Testis (tissue), 3 donors: ENCODE data around the gene ZFYVE28. TPM values are rescaled to one million over a fixed set of nuclear protein-coding genes. Genes with fewer than 3 reads are reported as not detected.
A peak's percentile ranks its signal among the peaks of the same experiment; 100 is the strongest.

ENCODE experiments used
- DNase-seq: peaks from one replicate; pipeline ENCODE4 v3.0.0-alpha.2; 2019
- H3K27ac ChIP-seq, 2 donors: fragments of 200-600 bp; sonication (generic); one replicate each; pipeline ENCODE4 v1.5.1; 2019
- H3K27me3 ChIP-seq: fragments of 200-600 bp; sonication (generic); one replicate; pipeline ENCODE4 v1.5.1; 2019
- H3K36me3 ChIP-seq: fragments of 200-600 bp; sonication (generic); one replicate; pipeline ENCODE4 v1.5.1; 2017; ENCODE audit warnings: low read depth; ENCODE audit errors: missing control alignments
- H3K4me1 ChIP-seq: fragments of 200-600 bp; sonication (generic); one replicate; pipeline ENCODE4 v1.5.1; 2019
- H3K4me3 ChIP-seq, 2 donors: fragments of 200-600 bp; sonication (generic); one replicate each; pipeline ENCODE4 v1.5.1; 2017 to 2019
- H3K9me3 ChIP-seq: fragments of 200-600 bp; sonication (generic); one replicate; pipeline ENCODE4 v1.5.1; 2017
- POLR2A ChIP-seq: fragments of 450-650 bp; IDR thresholded peaks from one replicate; pipeline ENCODE4 v1.6.1; 2017; ENCODE audit warnings: antibody characterized with exemption, mild to moderate bottlenecking, moderate library complexity
- WGBS, 2 donors: methylation state at CpG; one replicate each; pipeline ENCODE4 v1.1.5; 2018; 5-methylcytosine and 5-hydroxymethylcytosine counted together
- intact Hi-C: fragments of 100-400 bp; cut with DNase I; formaldehyde crosslinking; loops from one replicate; pipeline ENCODE4 v1.15.1; 2023; ENCODE audit warnings: low total_unique reads
- polyA plus RNA-seq: library from polyadenylated mRNA; stranded (reverse); fragments of 350-450 nt; fragmentation: Illumina TruSeq; extraction: RNeasy Lipid Tissue Mini Kit (QIAGEN cat#74804); gene quantifications from one replicate; pipeline ENCODE4 v1.2.3, GENCODE V29; 2014; ENCODE audit warnings: low read depth, low replicate concordance; ENCODE audit not compliant: insufficient read depth
- total RNA-seq, 2 donors: library from RNA; depleted of rRNA; stranded (reverse); fragments of >200 nt; gene quantifications; one replicate each; pipeline ENCODE4 v1.2.3, GENCODE V29; 2016
- TF ChIP-seq, protein P1 (sequence below), 3 experiments: fragments of 450-650 bp in 2 of 3; fragments of 200-600 bp in 1 of 3; sonication (generic) in 1 of 3; IDR thresholded peaks; one replicate each; pipeline ENCODE4 v1.5.1; 2016 to 2019; ENCODE audit warnings: antibody characterized with exemption in 3 of 3, mild to moderate bottlenecking in 2 of 3, moderate library complexity in 1 of 3

Gene ZFYVE28
- total and polyA plus RNA-seq, 3 donors from 2014 or later: 14.7 to 55.3 (median 40.5) TPM

DNA sequence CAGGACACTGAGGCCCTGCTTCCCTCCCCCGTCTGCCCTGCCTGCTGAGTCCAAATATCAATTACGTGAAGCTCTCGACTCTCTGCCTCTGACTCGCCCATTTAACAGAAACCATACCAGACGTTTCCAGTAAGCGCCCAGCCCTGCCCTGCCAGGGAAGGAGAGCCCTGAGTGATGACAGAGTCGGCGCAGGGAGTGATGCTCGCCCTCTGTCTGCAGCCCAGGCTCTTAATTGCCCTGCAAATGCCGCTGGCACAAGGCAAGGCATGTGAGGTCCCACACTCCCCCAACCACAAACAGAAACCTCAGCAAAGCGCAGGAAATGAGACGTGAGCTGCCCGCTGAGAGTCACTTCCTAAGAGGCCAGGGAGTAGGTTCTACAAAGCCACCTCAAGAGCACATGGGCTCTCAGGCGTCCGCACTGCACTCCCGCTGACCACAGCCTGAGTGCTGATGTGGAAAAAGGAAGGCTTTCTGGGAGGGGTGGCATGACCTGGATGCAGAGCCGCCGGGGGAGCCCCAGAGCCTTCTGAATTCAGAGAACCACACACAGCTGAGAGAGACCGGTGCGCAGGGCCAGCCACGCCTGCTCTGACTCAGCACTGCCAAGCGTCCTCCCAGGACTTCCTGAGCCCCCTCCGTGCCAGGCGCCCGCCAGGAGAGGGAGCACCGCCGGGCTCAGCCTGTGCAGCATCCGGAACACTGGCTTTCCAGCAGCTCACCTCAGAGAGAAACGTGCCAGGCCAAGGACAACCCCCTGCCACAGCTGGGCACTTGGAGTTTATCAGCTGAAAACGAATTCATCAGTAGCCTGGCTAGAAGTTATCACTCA is 5.3 kb downstream of the ZFYVE28 start:
- Histone ChIP-seq H3K27ac (peak overlapping the region; percentile 13 to 44), H3K27me3 (no peaks in the 10 kb centered on the region), H3K36me3 (no peaks in the 10 kb centered on the region), H3K9me3 (no peaks in the 10 kb centered on the region), H3K4me1 (peaks cover 25% of the 10 kb centered on the region), H3K4me3 (no peak overlapping the region)
- peak; percentile 84 for DNase-seq
- WGBS, 2 donors: 34 to 42% methylated on average over 7 to 30 of the region's 30 CpGs
- intact Hi-C loops: no loop called here
- no peak for TF ChIP-seq POLR2A
- TF ChIP-seq, protein P1, sequence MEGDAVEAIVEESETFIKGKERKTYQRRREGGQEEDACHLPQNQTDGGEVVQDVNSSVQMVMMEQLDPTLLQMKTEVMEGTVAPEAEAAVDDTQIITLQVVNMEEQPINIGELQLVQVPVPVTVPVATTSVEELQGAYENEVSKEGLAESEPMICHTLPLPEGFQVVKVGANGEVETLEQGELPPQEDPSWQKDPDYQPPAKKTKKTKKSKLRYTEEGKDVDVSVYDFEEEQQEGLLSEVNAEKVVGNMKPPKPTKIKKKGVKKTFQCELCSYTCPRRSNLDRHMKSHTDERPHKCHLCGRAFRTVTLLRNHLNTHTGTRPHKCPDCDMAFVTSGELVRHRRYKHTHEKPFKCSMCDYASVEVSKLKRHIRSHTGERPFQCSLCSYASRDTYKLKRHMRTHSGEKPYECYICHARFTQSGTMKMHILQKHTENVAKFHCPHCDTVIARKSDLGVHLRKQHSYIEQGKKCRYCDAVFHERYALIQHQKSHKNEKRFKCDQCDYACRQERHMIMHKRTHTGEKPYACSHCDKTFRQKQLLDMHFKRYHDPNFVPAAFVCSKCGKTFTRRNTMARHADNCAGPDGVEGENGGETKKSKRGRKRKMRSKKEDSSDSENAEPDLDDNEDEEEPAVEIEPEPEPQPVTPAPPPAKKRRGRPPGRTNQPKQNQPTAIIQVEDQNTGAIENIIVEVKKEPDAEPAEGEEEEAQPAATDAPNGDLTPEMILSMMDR (IDR thresholded peaks at IDR 0.05): peak in 2 of 3 experiments; percentile 1 to 14

GRCh38 chr4:2412534-2412884 is 5.9 kb downstream of the ZFYVE28 start:
- no peaks in the 10 kb centered on the region for H3K27me3 ChIP-seq
- TF ChIP-seq, protein P1 (IDR thresholded peaks at IDR 0.05): no peak
- TF ChIP-seq POLR2A: no peak
- H3K4me3 ChIP-seq: no peak overlapping the region
- no peaks in the 10 kb centered on the region for H3K9me3 ChIP-seq
- 52 to 82% methylated on average over 5 of the region's 5 CpGs for WGBS, 2 donors
- intact Hi-C loops: no loop called here
- H3K36me3 ChIP-seq: no peaks in the 10 kb centered on the region
- peak overlapping the region in 1 of 2 donors; percentile 44 for H3K27ac ChIP-seq
- peaks cover 25% of the 10 kb centered on the region for H3K4me1 ChIP-seq
- no peak for DNase-seq

GRCh38 chr4:2411786-2412510 is 6.5 kb downstream of the ZFYVE28 start:
- H3K4me1 ChIP-seq: peaks cover 25% of the 10 kb centered on the region
- WGBS, 2 donors: 90 to 92% methylated on average over 4 to 14 of the region's 14 CpGs
- intact Hi-C loops: no loop called here
- H3K36me3 ChIP-seq: no peaks in the 10 kb centered on the region
- peak overlapping the region in 1 of 2 donors; percentile 44 for H3K27ac ChIP-seq
- DNase-seq: no peak
- H3K27me3 ChIP-seq: no peaks in the 10 kb centered on the region
- H3K4me3 ChIP-seq: no peak overlapping the region
- no peaks in the 10 kb centered on the region for H3K9me3 ChIP-seq
- no peak for TF ChIP-seq POLR2A
- TF ChIP-seq, protein P1 (IDR thresholded peaks at IDR 0.05): no peak

DNA sequence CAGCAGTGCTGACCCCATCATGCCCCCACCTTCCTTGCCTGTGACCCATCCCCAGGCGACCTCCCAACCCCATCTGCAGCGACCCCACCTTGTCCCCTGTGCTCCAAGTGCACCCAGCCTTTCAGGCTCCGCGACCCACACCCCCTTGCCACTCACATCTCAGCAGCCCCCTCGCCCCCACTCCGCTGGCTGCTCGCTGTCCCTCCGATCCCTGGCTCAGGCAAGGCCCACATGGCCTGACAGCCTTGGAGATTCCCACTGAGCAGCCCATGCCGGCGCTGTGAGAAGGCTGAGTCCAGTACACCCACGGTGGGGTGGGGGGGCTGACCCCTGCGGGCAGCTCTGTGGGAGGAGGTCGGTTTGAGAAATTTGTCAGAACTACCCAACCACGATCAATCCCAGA is 9.1 kb downstream of the ZFYVE28 start:
- TF ChIP-seq, protein P1 (IDR thresholded peaks at IDR 0.05): no peak
- TF ChIP-seq POLR2A: no peak
- intact Hi-C loops: no loop called here
- 86 to 87% methylated on average over 14 of the region's 14 CpGs for WGBS, 2 donors
- Histone ChIP-seq H3K4me1 (peaks cover 17% of the 10 kb centered on the region), H3K9me3 (no peaks in the 10 kb centered on the region), H3K27ac (no peak overlapping the region), H3K36me3 (no peaks in the 10 kb centered on the region), H3K27me3 (no peaks in the 10 kb centered on the region), H3K4me3 (no peak overlapping the region)
- no peak for DNase-seq
